ENCODE measurements around the gene TPST1. TPM values are rescaled to one million over a fixed set of nuclear protein-coding genes. Genes with fewer than 3 reads are reported as not detected.

The TPST1 gene
- total RNA-seq, 1 donor from 2014 or later = 21.9 TPM

DNA sequence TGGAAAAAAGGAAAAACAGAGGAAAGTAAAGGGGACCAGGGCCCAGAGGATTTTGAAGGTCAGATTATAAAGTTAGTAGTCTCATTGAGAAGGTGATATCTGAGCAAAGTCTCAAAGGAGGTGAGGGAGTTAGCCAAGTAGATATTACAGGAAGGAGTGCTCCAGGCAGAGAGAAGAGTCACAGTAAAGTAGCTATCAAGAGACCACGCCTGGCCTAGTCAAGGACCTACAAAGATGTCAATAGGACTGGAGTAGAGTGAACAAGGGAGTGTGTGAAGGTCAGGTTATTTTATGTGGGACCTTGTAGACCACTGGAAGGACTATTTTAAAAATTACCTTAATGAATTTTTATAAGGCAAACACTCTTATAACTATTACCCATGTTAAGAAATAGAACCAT, 64.8 kb downstream of the TPST1 start:
- TF ChIP-seq, protein P1, sequence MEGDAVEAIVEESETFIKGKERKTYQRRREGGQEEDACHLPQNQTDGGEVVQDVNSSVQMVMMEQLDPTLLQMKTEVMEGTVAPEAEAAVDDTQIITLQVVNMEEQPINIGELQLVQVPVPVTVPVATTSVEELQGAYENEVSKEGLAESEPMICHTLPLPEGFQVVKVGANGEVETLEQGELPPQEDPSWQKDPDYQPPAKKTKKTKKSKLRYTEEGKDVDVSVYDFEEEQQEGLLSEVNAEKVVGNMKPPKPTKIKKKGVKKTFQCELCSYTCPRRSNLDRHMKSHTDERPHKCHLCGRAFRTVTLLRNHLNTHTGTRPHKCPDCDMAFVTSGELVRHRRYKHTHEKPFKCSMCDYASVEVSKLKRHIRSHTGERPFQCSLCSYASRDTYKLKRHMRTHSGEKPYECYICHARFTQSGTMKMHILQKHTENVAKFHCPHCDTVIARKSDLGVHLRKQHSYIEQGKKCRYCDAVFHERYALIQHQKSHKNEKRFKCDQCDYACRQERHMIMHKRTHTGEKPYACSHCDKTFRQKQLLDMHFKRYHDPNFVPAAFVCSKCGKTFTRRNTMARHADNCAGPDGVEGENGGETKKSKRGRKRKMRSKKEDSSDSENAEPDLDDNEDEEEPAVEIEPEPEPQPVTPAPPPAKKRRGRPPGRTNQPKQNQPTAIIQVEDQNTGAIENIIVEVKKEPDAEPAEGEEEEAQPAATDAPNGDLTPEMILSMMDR (IDR thresholded peaks at IDR 0.05) = no peak
- H3K36me3 ChIP-seq = no peaks in the 10 kb centered on the region
- H3K27me3 ChIP-seq = no peaks in the 10 kb centered on the region
- H3K9me3 ChIP-seq = peaks cover 10 to 11% of the 10 kb centered on the region in 2 donors
- H3K4me1 ChIP-seq = peaks cover 0 to 6% of the 10 kb centered on the region in 2 donors
- DNase-seq (ENCODE audit: low spot score in 2 of 2) = no peak
- no peak overlapping the region for H3K27ac ChIP-seq
- H3K4me3 ChIP-seq = no peak overlapping the region
- intact Hi-C loops (cut with DNase I) = no loop called here

DNA sequence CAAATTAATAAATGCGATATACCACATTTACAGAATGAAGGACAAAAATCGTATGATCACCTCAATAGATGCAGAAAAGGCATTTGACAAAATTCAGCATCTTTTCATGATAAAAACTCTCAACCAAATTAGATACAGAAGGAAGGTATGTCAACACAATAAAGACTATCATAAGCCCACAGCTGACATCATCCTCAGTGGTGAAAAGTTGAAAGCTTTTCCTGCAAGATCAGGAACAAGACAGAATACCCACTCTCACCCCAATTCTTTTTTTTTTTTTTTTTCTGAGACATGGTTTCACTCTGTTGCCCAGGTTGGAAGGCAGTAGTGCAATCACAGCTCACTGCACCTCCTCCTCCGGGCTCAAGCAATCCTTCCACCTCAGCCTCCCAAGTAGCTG, 67.2 kb downstream of the TPST1 start:
- no peaks in the 10 kb centered on the region for H3K36me3 ChIP-seq
- DNase-seq (ENCODE audit: low spot score in 2 of 2) = no peak
- peaks cover 0 to 6% of the 10 kb centered on the region in 2 donors for H3K4me1 ChIP-seq
- no peaks in the 10 kb centered on the region for H3K9me3 ChIP-seq
- H3K4me3 ChIP-seq = no peak overlapping the region
- H3K27ac ChIP-seq = no peak overlapping the region
- no peaks in the 10 kb centered on the region for H3K27me3 ChIP-seq
- intact Hi-C loops (cut with DNase I) = no loop called here
- TF ChIP-seq, protein P1 (IDR thresholded peaks at IDR 0.05) = no peak

- no peak overlapping the region for H3K4me3 ChIP-seq
- TF ChIP-seq, protein P1 (IDR thresholded peaks at IDR 0.05) = no peak
- H3K27me3 ChIP-seq = no peaks in the 10 kb centered on the region
- intact Hi-C loops (cut with DNase I) = no loop called here
- no peaks in the 10 kb centered on the region for H3K9me3 ChIP-seq
- H3K4me1 ChIP-seq = no peaks in the 10 kb centered on the region
- no peaks in the 10 kb centered on the region for H3K36me3 ChIP-seq
- DNase-seq (ENCODE audit: low spot score in 2 of 2) = no peak
- no peak overlapping the region for H3K27ac ChIP-seq
These were observed 71.2 kb downstream of the TPST1 start for GRCh38 chr7:66276363-66276762.

DNA sequence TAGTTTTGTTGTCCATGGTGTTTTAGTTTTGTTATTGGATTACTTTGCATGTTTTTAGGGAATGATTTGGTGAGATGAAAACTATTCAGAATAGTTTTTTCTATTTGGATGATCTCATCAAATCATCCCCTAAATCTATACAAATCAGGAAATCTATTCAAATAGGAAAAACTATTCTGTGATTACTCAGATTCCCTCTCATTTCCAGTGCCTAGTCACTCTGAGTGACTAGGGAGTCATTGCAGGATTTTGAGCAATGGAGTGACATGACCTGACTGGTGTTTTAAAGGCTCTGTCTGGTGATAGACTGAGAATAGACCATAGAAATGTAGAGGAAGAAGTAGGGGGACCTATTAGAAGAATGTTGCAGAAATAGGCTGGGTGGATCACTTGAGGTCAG, 72.4 kb downstream of the TPST1 start:
- Histone ChIP-seq H3K27ac (no peak overlapping the region), H3K4me3 (no peak overlapping the region), H3K9me3 (no peaks in the 10 kb centered on the region), H3K27me3 (no peaks in the 10 kb centered on the region), H3K4me1 (peaks cover 0 to 9% of the 10 kb centered on the region in 2 donors), H3K36me3 (no peaks in the 10 kb centered on the region)
- DNase-seq (ENCODE audit: low spot score in 2 of 2) = no peak
- intact Hi-C loops (cut with DNase I) = no loop called here
- TF ChIP-seq, protein P1 (IDR thresholded peaks at IDR 0.05) = no peak

- TF ChIP-seq, protein P1 (IDR thresholded peaks at IDR 0.05) = no peak
- DNase-seq (ENCODE audit: low spot score in 2 of 2) = no peak
- Histone ChIP-seq H3K36me3 (no peaks in the 10 kb centered on the region), H3K9me3 (no peaks in the 10 kb centered on the region), H3K4me3 (no peak overlapping the region), H3K27me3 (no peaks in the 10 kb centered on the region), H3K27ac (no peak overlapping the region), H3K4me1 (peaks cover 0 to 18% of the 10 kb centered on the region in 2 donors)
- intact Hi-C loops (cut with DNase I) = no loop called here
These were observed 74.8 kb downstream of the TPST1 start for GRCh38 chr7:66279912-66280311.

Data from ascending aorta (tissue), 2 donors.